Activated B cell treated with CpG ODN at 0.5 μM for 24 hours (primary cell): Measurements from ENCODE around the gene BASP1. TPM values are rescaled to one million over a fixed set of nuclear protein-coding genes. Genes with fewer than 3 reads are reported as not detected.
"Not testable (repeated sequence)": the region's sequence is repeated elsewhere in the genome, so short reads cannot be mapped to it uniquely, and the experiment has no call there.

Experiments used
- ATAC-seq: fragments of 200-7000 bp; cut with Tn5 transposase; one replicate; pipeline ENCODE4 v1.10.0; 2021; ENCODE audit warnings: low read depth, mild to moderate bottlenecking, moderate library complexity
- CTCF ChIA-PET: fragments of 350-600 bp; sonication (Branson Sonifier 250); formaldehyde crosslinking; loops from one replicate; lab custom pipeline; 2021; ENCODE audit warnings: antibody characterized with exemption; lab: Charles Lee
- POLR2A ChIA-PET: fragments of 350-600 bp; sonication (Branson Sonifier 250); formaldehyde crosslinking; loops from one replicate; lab custom pipeline; 2021; ENCODE audit warnings: antibody characterized with exemption; lab: Charles Lee
- DNase-seq: peaks from one replicate; pipeline ENCODE4 v3.0.0; 2022
- H3K27ac Mint-ChIP-seq: one replicate; pipeline ENCODE4 v1.8.0; 2020; ENCODE audit warnings: mixed read lengths
- H3K27me3 Mint-ChIP-seq: one replicate; pipeline ENCODE4 v1.8.0; 2021; ENCODE audit warnings: mixed read lengths
- H3K36me3 Mint-ChIP-seq: one replicate; pipeline ENCODE4 v1.8.0; 2021; ENCODE audit warnings: low read depth, mixed read lengths
- H3K4me1 Mint-ChIP-seq: one replicate; pipeline ENCODE4 v1.8.0; 2021; ENCODE audit warnings: mixed read lengths
- H3K4me3 Mint-ChIP-seq: one replicate; pipeline ENCODE4 v1.8.0; 2020; ENCODE audit warnings: mild to moderate bottlenecking, mixed read lengths
- H3K9me3 Mint-ChIP-seq: one replicate; pipeline ENCODE4 v1.8.0; 2020; ENCODE audit warnings: mixed read lengths
- CTCF ChIP-seq: fragments of 200-600 bp; IDR thresholded peaks from one replicate; pipeline ENCODE4 v1.8.0; 2022; ENCODE audit warnings: antibody characterized with exemption, mild to moderate bottlenecking
- intact Hi-C: fragments of 100-400 bp; cut with micrococcal nuclease; formaldehyde crosslinking; loops from one replicate; pipeline ENCODE4 v1.15.1; 2024
- total RNA-seq: library from RNA; stranded (reverse); gene quantifications from 2 replicates; pipeline ENCODE4 v1.2.3, GENCODE V29; 2022

BASP1 gene
- total RNA-seq, 1 donor from 2014 or later: 316 TPM

- Mint-ChIP-seq H3K36me3 (no peaks in the 10 kb centered on the region), H3K9me3 (no peaks in the 10 kb centered on the region), H3K4me3 (no peak overlapping the region), H3K27me3 (peaks cover 3% of the 10 kb centered on the region), H3K27ac (no peak overlapping the region), H3K4me1 (peaks cover 7% of the 10 kb centered on the region)
- intact Hi-C loops: loop anchor here (1.0 kb wide), 1 partner anchor 400 kb away; no protein-coding TSS in a partner anchor
- ChIA-PET CTCF (interaction anchor here (0.6 to 4.0 kb wide), 14 partner anchors 10 to 1128 kb away, joined by 3 to 32 read pairs (median 4); no protein-coding TSS in a partner anchor), POLR2A (no interaction called here)
- ATAC-seq (no peak), DNase-seq (no peak)
- no peak for TF ChIP-seq CTCF
Measured at GRCh38 chr5:17190799-17191391, 26.5 kb upstream of the BASP1 start.

GRCh38 chr5:17191574-17191973, 25.9 kb upstream of the BASP1 start:
- ChIA-PET POLR2A (interaction anchor here (0.6 kb wide), 1 partner anchor 26 kb away, joined by 6 read pairs; the partner anchor contains the start of gene BASP1), CTCF (interaction anchor here (0.6 to 4.0 kb wide), 7 partner anchors 11 to 1112 kb away, joined by 3 to 32 read pairs (median 6); no protein-coding TSS in a partner anchor)
- H3K9me3 Mint-ChIP-seq, intact Hi-C loops, H3K4me1 Mint-ChIP-seq, H3K27me3 Mint-ChIP-seq, H3K4me3 Mint-ChIP-seq, H3K36me3 Mint-ChIP-seq, DNase-seq, ATAC-seq, H3K27ac Mint-ChIP-seq: not testable (repeated sequence)

GRCh38 chr5:17192191-17192590, 25.2 kb upstream of the BASP1 start:
- intact Hi-C loops: no loop called here
- TF ChIP-seq CTCF: no peak
- no peak overlapping the region for H3K4me3 Mint-ChIP-seq
- no peak overlapping the region for H3K27ac Mint-ChIP-seq
- peaks cover 3% of the 10 kb centered on the region for H3K27me3 Mint-ChIP-seq
- H3K36me3 Mint-ChIP-seq: no peaks in the 10 kb centered on the region
- DNase-seq (no peak), ATAC-seq (no peak)
- POLR2A ChIA-PET: interaction anchor here (0.6 kb wide), 2 partner anchors 25 to 576 kb away, joined by 6 read pairs; partner anchors contain the start of gene BASP1
- H3K4me1 Mint-ChIP-seq: peaks cover 7% of the 10 kb centered on the region
- H3K9me3 Mint-ChIP-seq: no peaks in the 10 kb centered on the region
- CTCF ChIA-PET: interaction anchor here (0.6 to 4.0 kb wide), 2 partner anchors 59 to 400 kb away, joined by 3 to 32 read pairs; no protein-coding TSS in a partner anchor

- no peak for TF ChIP-seq CTCF
- DNase-seq: no peak
- Mint-ChIP-seq H3K27me3 (no peaks in the 10 kb centered on the region), H3K4me3 (no peak overlapping the region), H3K36me3 (no peaks in the 10 kb centered on the region), H3K27ac (no peak overlapping the region), H3K4me1 (no peaks in the 10 kb centered on the region), H3K9me3 (peaks cover 8% of the 10 kb centered on the region)
- ChIA-PET CTCF (interaction anchor here (0.8 kb wide), 1 partner anchor 20 kb away, joined by 3 read pairs; no protein-coding TSS in a partner anchor), POLR2A (no interaction called here)
- intact Hi-C loops: no loop called here
- ATAC-seq: no peak
Measured at GRCh38 chr5:17196024-17196423, 21.4 kb upstream of the BASP1 start.

- ChIA-PET CTCF (interaction anchor here (1.5 kb wide), 1 partner anchor 20 kb away, joined by 4 read pairs; no protein-coding TSS in a partner anchor), POLR2A (no interaction called here)
- intact Hi-C loops: no loop called here
- ATAC-seq: no peak
- Mint-ChIP-seq H3K27me3 (no peaks in the 10 kb centered on the region), H3K36me3 (no peaks in the 10 kb centered on the region), H3K4me1 (no peaks in the 10 kb centered on the region), H3K4me3 (no peak overlapping the region), H3K9me3 (peaks cover 8% of the 10 kb centered on the region), H3K27ac (no peak overlapping the region)
- no peak for DNase-seq
- TF ChIP-seq CTCF: no peak
Measured at GRCh38 chr5:17196697-17197096, 20.7 kb upstream of the BASP1 start.
